ENCODE measurements around the gene ZNF805.
A peak's percentile ranks its signal among the peaks of the same experiment; 100 is the strongest.
"Not testable (repeated sequence)": the region's sequence is repeated elsewhere in the genome, so short reads cannot be mapped to it uniquely, and the experiment has no call there.

The ZNF805 gene

DNA sequence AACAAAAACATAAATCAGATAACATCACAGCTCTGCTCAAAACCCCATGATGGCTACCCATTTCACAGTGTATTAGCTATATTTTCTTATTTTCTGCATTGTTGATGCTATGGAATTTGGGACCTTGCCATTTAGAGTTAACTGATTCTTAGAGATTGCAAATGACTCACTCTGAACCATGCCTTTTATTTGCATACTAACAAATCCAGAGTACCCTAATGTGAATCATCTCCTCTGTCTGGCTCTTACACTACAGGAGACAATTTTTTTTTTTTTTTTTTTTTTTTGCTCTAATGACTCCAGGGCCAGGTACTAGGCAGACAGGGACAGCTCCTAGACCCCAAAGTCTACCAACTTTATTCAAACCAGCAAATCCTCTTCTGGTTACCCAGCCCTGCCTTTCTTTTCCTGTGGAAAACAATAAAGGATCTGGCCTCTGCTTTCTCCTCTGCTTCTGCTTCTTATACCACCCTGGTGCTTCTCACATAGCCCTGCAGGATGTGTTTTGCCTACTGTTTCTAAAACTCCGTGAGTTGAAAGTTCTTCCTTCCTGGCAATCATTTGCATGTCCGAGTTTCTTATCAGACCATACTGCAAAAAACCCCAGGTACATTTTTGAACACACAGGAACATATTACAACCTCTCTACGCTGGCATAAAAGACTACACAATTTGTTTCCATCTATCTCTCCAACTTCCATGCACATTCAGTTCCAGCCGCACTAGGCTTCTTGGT lies 29.3 kb downstream of the ZNF805 start:
- DNase-seq, result no peak

DNA sequence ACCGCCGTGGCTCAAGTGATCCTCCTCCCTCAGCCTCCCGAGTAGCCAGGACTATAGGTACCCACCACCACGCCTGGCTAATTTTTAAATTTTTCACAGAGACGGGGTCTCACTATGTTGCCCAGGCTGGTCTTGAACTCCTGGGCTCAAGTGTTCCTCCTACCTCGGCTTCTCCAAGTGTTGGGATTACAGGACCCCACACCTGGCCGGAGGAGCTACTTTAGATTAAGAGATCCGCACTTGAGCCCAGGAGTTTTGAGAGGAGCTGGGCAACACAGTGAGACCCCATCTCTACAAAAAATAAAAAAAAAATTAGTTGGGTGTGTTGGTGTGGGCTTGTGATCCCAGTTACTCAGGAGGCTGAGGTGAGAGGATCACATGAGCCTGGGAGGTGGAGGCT lies 30.8 kb downstream of the ZNF805 start:
- DNase-seq, result no peak

DNA sequence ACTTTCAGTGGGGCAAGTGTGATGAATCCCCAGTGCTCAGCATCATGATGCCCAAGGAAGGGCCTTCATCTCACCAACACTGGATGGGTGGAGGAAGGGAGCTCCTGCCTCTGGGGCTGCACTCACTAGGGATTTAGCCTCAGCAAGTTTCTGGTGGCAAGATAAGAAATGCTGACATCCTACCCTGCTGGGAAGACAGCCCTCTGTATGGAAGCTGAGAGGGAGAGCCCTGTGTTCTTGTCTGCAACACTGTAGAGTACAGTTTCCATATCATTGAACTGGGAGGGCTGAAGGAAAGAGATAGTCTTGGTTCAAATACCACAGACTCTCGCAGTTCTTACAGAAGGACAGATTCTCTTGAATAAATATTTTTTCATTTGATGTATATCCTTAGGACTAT lies 32.6 kb downstream of the ZNF805 start:
- DNase-seq, result no peak

DNA sequence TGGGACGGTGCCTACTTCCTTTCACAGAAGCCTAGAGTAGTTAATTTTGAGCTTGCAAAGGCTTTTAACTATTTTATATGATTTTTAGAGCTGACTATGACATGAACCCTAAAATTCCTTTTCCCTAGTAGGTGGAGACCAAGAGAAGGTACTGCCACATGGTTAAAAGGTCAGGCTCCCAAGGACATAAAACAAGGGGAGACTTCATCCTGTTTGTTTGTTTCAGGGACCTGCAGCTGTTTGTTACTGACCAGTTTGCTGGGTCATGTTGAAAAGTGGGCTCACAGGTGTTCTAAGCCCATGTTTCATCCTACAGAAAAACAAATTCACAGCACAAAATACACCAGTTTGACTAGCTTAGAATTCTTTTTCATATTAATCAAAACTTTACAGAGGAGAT lies 36.0 kb downstream of the ZNF805 start:
- DNase-seq, result no peak

DNA sequence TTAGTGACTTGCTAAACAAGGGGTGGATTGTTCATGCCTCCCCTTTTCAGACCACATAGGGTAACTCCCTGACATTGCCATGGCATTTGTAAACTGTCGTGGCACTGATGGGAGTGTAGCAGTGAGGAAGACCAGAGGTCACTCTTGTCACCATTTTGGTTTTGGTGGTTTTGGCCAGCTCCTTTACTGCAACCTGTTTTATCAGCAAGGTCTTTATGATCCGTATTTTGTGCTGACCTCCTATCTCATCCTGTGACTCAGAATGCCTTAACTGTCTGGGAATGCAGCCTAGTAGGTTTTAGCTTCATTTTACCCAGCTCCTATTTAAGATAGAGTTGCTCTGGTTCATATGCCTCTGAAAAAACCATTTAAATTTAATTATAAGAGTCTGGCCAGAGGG lies 38.0 kb downstream of the ZNF805 start:
- not testable (repeated sequence) for DNase-seq

DNA sequence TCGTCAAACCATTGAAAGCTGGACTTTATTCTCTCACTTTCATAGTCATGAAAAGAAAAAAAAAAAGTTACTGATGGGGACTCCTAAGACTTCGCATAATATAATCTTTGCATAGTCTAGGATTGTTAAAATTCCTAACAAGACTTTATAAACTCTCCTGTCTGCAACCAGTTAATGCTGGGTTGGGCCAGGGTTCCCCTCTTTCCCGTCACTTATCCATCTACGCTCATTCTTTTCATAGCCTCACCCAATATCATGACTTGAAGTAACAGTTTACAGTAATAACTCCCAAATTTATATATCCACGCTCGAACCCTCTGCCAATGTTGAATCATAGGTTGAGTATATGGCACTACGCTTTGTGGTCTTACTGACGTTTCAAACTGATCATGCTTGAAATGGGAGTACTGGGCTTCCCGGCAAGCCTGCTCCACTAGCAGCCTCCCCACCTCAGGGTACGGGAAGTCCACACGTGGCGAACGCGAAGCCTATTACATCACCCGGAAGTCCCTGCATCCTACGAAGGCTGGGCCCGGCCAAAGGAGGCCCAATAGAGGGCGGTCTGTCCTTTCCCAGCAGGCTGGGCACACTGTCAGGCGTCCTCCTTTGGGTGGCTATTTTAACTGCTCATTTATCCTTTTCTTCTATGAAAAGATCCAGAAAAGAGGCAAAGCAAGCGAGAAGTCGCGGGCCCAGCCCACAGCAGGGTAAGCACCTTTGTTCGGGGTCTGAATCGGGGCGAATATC lies 39.2 kb downstream of the ZNF805 start:
- DNase-seq, result peak; percentile 92

DNA sequence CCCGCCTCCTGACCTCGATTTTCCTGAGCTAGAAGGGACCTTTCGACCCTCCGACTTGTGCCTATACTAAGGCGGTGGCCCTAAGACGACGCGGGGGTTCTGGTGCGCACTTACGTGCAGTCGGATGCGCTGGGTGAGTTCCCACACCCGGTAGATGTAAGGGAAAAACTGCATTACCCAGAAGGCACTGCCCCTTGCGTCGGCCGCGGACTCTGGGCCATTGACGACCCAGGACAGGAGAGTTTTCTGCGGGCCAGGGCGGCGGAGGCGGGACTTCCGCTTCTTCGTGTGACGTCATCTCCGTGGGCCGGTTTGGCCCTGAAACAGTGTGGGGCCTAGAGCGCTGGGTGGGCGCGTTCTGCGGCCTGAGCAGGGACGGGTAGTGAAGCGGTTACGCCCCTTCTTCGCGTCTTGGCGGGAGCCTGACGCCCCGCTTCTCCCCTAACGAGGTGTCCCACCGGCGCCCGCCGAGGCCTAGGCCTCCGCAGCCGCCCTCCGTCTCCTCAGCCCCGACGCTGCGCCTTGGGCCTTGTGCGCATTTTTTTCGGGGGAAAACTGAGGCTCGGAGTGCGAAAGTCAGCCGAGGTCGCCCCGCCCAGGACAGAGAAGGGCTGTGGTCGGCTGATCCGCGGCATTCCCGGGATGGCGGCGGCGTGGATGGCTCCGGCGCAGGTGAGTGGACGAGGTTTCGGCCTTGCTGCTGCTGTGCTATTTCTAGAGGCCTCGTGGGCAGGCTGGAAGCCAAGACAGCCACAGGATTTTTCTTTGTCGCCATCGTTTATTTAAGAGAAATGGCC lies 39.9 kb downstream of the ZNF805 start, which contains the start of gene ZNF460:
TSS of gene ZNF460 (plus strand) at position 321 of the 797 bp plus-strand sequence. CDS start at position 643, 322 bp downstream.
- DNase-seq, result peak; percentile 98

DNA sequence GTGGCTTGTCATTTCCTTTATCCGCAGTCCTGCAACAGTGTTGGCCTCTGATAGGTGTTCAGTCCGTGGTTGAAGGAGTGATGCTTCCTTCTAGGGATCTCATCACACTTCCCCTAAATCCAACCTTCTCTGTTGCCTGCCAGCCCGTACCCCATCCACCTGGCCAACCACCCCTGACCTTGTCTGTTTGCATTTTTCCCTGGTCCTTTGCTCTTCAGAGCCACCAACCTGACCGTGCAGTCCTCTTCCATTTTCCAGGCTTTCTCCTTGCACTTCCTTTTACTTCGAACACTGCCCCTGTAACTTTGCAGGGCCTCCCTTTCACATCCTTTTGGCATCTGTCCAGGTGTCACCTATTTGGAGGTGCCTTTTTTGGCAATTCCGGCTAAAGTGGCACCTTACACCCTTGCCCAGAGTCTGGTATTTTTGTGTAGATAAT lies 40.5 kb downstream of the ZNF805 start:
- peak; percentile 48 for DNase-seq

DNA sequence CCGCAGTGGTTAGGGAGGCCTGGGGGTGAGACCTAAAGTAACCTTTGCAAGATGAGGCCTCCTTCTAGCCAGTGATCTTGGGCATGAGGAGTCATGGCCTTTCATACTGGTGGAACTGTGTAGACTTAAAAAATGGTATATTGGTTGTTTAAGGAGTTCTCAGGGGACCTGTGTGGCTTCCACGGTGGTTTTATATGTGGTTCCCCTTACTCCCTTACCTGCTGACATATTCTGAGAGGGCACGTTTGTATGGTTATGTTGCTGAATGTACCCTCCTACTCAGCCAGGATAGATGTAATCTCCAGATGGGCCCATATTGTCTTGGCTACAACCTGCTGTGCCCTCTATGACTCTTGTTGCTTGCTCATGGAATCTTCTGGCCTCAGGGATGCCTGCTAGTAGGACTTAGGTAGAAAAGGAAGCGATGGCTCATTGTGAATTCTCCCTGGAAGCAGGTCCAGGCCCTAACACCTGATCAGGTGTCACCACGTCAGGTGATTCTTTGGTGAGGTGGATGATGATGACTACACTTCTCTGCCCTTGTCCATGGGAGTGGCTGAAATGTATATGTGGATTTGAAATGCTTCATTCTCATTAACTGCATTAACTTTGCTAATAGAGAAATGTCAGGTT lies 41.7 kb downstream of the ZNF805 start:
- no peak for DNase-seq

DNA sequence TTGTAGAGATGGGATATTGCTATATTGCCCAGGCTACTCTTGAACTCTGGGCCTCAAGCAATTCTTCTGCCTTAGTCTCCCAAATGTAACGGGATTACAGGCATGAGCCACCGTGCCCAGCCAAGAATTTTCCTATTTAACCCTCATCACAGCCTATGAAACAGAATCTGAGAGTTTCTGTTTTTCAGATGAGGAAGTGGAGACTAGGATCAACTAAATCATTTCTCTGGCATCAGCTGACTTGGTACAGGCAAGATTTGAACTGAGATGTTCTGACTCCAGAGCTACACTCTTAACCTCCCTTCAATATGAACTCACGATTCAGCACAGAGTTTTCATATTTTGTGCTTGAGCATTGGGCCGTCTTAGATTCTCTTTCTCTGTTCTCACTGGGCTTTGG lies 47.9 kb downstream of the ZNF805 start:
- DNase-seq, result no peak

DNA sequence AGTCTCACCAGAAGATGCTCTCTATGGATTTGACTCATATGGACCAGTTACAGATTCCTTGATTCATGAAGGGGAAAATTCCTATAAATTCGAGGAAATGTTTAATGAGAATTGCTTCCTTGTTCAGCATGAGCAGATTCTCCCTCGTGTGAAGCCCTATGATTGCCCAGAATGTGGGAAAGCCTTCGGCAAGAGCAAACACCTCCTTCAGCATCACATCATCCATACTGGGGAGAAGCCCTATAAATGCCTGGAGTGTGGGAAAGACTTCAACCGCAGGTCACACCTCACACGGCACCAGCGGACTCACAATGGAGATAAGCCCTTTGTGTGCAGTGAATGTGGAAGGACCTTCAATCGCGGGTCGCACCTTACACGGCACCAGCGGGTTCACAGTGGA lies 50.5 kb downstream of the ZNF805 start:
- DNase-seq, result no peak

DNA sequence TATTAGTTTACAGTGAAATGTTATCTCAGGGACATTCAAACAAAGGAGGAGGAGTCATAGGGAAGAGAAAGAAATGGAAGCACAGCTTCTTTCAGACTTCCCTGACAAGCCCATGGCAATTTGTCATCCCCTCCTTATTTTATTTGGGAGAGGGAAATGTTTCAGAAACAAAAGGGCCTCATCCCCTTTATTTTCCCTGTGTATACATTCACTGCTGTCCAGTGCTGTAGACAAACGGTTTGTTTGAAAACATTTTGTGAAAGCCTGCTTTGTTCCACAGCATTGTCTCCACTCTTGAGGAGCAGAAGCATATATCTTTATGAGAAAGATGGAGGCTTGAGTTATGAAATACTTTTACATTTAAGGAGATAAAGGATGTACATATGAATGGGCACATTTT lies 52.1 kb downstream of the ZNF805 start:
- DNase-seq, result no peak

DNA sequence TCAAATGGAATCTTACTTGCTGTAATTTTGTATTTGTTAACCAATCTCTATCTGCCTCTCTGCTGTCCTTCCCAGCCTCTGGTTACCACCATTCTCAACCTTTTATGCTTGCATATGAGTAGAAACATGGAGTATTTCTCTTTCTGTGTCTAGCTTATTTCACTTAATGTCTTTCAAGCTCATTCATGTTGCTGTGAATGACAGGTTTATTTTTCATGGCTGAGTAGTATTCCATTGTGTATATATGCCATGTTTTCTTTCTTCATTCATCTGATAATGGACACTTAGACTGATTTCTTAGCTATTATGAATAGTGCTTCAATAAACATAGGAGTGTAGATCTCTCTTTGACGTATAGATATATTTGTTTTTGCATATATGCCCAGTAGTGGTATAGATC lies 53.3 kb downstream of the ZNF805 start:
- no peak for DNase-seq

DNA sequence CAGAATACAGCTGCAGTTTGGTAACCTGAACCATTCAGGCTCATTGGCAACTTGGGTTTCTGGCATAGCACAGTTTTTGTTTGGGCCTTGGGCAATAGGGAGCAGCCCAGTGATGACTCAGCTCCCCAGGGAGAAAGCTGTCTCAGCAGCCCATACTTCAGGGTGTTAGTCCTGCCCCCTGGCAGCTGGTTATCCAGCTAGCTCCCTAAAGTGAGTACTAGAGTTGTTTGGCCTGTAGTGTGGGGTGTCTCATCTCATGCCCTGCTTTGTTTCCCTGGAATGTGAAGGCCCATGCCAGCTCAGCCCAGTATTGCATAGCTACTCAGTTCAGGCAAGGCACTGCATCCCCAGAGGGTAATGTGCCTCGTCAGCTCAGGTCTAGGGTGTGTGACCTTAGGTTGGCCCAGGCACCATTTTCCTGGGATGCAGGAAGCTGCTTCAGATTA lies 61.6 kb downstream of the ZNF805 start:
- DNase-seq, result no peak

DNA sequence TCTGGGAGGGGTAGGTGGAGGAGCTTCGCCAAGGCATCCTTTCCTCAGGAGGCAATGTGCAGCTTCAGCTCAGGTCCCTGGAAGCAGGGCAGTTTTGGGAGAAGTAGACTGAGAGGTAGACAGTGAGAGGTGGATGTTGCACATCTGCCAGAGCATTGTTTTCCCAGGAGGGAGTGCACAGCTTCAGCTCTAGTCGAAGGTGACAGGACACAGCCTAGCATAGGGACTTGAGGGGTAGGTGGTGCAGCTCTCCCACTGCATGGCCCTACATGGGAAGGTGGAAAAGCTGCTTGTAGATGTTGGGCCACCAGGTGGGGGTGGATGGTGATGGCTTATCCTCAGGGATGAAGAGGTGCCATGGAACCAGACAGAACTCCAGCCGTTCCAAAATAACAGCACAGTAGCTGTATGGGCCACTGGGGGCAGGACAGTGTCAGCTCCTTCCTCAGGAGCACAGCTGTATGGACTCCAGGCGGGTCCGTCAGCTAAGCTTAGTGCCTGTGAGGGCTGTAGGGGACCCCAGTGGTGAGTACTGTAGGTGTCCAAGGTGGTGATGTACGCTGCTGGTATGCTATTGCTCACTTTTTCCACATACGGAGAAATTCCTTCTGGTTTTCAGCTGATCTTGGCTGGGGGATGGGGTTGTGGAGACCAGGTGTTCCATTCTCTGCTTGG lies 62.4 kb downstream of the ZNF805 start:
- no peak for DNase-seq

Data from NCI-H1105 treated with DMSO at 0.1 percent for 48 hours (cell line).